Urinary bladder (tissue), 4 donors: ENCODE results near the gene PLD2. TPM values are rescaled to one million over a fixed set of nuclear protein-coding genes. Genes with fewer than 3 reads are reported as not detected.

Source experiments
- DNase-seq: peaks from one replicate; pipeline ENCODE4 v3.0.0-alpha.2; 2015; ENCODE audit errors: extremely low spot score
- H3K27ac ChIP-seq: one replicate; pipeline ENCODE4 v1.5.1; 2013; ENCODE audit warnings: low read depth, mild to moderate bottlenecking, moderate library complexity
- H3K36me3 ChIP-seq: one replicate; pipeline ENCODE4 v1.6.1; 2013; ENCODE audit warnings: mild to moderate bottlenecking, moderate library complexity; ENCODE audit not compliant: insufficient read depth
- H3K4me1 ChIP-seq: one replicate; pipeline ENCODE4 v1.6.1; 2013; ENCODE audit warnings: mild to moderate bottlenecking, moderate library complexity; ENCODE audit not compliant: insufficient read depth
- H3K4me3 ChIP-seq: one replicate; pipeline ENCODE4 v1.5.1; 2013; ENCODE audit warnings: low read depth, low read length
- WGBS: extraction: QIAGEN DNeasy Blood & Tissue Kit; methylation state at CpG from one replicate; pipeline ENCODE4 v1.1.7; 2013; 5-methylcytosine and 5-hydroxymethylcytosine counted together
- polyA plus RNA-seq: library from polyadenylated mRNA; stranded (reverse); fragments of 200-250 nt; gene quantifications from one replicate; pipeline ENCODE4 v1.2.3, GENCODE V29; 2013
- total RNA-seq: library from RNA; depleted of rRNA; stranded (reverse); fragments of >200 nt; gene quantifications from one replicate; pipeline ENCODE4 v1.2.3, GENCODE V29; 2014
- donor health status: healthy with polysubstance abuse.
- donor health status: healthy.

The PLD2 gene, protein sequence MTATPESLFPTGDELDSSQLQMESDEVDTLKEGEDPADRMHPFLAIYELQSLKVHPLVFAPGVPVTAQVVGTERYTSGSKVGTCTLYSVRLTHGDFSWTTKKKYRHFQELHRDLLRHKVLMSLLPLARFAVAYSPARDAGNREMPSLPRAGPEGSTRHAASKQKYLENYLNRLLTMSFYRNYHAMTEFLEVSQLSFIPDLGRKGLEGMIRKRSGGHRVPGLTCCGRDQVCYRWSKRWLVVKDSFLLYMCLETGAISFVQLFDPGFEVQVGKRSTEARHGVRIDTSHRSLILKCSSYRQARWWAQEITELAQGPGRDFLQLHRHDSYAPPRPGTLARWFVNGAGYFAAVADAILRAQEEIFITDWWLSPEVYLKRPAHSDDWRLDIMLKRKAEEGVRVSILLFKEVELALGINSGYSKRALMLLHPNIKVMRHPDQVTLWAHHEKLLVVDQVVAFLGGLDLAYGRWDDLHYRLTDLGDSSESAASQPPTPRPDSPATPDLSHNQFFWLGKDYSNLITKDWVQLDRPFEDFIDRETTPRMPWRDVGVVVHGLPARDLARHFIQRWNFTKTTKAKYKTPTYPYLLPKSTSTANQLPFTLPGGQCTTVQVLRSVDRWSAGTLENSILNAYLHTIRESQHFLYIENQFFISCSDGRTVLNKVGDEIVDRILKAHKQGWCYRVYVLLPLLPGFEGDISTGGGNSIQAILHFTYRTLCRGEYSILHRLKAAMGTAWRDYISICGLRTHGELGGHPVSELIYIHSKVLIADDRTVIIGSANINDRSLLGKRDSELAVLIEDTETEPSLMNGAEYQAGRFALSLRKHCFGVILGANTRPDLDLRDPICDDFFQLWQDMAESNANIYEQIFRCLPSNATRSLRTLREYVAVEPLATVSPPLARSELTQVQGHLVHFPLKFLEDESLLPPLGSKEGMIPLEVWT
- total RNA-seq: 23.6 TPM
- 21.7 TPM for polyA plus RNA-seq

- under 1% methylated on average over 104 of the region's 106 CpGs for WGBS
- DNase-seq: no peak
- Histone ChIP-seq H3K4me1 (no peaks in the 10 kb centered on the region), H3K4me3 (peak within 1 kb of the TSS; percentile 95), H3K27ac (no peak within 1 kb of the TSS), H3K36me3 (no peaks in the 10 kb centered on the region)
Measured at GRCh38 chr17:4806777-4807604, at the start of gene PLD2. Gene PLD2 (plus strand): TSS chr17:4807152. CDS start chr17:4807773, 621 bp downstream.

- Histone ChIP-seq H3K36me3 (no peaks in the 10 kb centered on the region), H3K4me1 (no peaks in the 10 kb centered on the region), H3K27ac (no peak overlapping the region), H3K4me3 (no peak overlapping the region)
- WGBS: 80% methylated on average over 10 of the region's 10 CpGs
- no peak for DNase-seq
Measured at GRCh38 chr17:4759776-4760236, 47.1 kb upstream of the PLD2 start.

GRCh38 chr17:4764595-4764994, 42.4 kb upstream of the PLD2 start:
- 69% methylated on average over 3 of the region's 3 CpGs for WGBS
- DNase-seq: no peak
- no peak overlapping the region for H3K4me3 ChIP-seq
- no peaks in the 10 kb centered on the region for H3K4me1 ChIP-seq
- H3K36me3 ChIP-seq: no peaks in the 10 kb centered on the region
- H3K27ac ChIP-seq: no peak overlapping the region

DNA sequence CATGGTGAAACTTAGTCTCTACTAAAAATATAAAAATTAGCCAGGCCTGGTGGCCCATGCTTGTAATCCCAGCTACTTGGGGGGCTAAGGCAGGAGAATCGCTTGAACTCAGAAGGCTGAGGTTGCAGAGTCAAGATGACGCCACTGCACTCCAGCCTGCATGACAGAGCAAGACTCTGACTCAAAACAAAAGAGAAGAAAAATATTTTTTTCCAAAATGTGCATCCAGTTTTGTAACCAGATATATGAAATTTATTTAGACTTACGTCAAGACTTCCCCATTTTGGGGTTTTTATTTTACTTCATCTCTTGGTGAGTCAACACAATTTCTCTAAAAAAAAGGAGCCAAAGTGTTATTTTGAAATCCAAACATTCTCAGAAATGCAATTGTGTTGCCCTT, 40.8 kb upstream of the PLD2 start:
- 77% methylated on average over 3 of the region's 3 CpGs for WGBS
- Histone ChIP-seq H3K36me3 (no peaks in the 10 kb centered on the region), H3K4me3 (no peak overlapping the region), H3K27ac (no peak overlapping the region), H3K4me1 (no peaks in the 10 kb centered on the region)
- no peak for DNase-seq

GRCh38 chr17:4766723-4767122, 40.2 kb upstream of the PLD2 start:
- H3K36me3 ChIP-seq: no peaks in the 10 kb centered on the region
- WGBS: 82% methylated on average over 9 of the region's 9 CpGs
- H3K4me3 ChIP-seq: no peak overlapping the region
- DNase-seq: no peak
- H3K4me1 ChIP-seq: no peaks in the 10 kb centered on the region
- H3K27ac ChIP-seq: no peak overlapping the region

DNA sequence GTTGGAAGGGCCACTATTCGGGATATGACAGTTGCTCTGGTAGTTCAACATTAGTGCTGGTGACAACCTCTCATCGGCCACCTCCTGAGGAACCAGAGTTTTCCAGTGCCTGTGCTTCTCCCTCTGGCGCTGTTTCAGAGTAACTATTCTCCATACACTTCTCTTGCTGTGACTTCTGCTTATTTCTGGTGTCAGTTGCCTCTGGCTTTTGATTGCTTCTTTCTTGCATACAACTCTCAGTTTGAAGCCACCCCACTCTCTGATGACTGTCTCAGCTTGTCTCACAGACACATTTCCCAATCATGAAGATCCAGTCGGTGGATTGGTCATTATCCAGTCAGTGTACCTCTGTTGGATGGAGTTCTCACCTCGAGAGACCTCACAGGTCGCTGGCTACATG, 38.7 kb upstream of the PLD2 start:
- H3K4me1 ChIP-seq: no peaks in the 10 kb centered on the region
- 76% methylated on average over 6 of the region's 6 CpGs for WGBS
- H3K27ac ChIP-seq: no peak overlapping the region
- H3K4me3 ChIP-seq: no peak overlapping the region
- no peak for DNase-seq
- no peaks in the 10 kb centered on the region for H3K36me3 ChIP-seq

- no peak overlapping the region for H3K4me3 ChIP-seq
- 88% methylated on average over 2 of the region's 2 CpGs for WGBS
- no peak overlapping the region for H3K27ac ChIP-seq
- H3K36me3 ChIP-seq: no peaks in the 10 kb centered on the region
- H3K4me1 ChIP-seq: no peaks in the 10 kb centered on the region
- no peak for DNase-seq
Measured at GRCh38 chr17:4769628-4770027, 37.3 kb upstream of the PLD2 start.

- no peak within 1 kb of the TSS for H3K4me3 ChIP-seq
- H3K4me1 ChIP-seq: no peaks in the 10 kb centered on the region
- no peak within 1 kb of the TSS for H3K27ac ChIP-seq
- WGBS: 64% methylated on average over 13 of the region's 13 CpGs
- no peak for DNase-seq
- H3K36me3 ChIP-seq: no peaks in the 10 kb centered on the region
Measured at GRCh38 chr17:4771519-4772234, 35.3 kb upstream of the PLD2 start, which contains the start of gene TM4SF5. Gene TM4SF5 (plus strand): TSS chr17:4771886. CDS start chr17:4771923, 37 bp downstream.

- 63% methylated on average over 10 of the region's 10 CpGs for WGBS
Measured at GRCh38 chr17:4772235-4772613, 34.7 kb upstream of the PLD2 start.

DNA sequence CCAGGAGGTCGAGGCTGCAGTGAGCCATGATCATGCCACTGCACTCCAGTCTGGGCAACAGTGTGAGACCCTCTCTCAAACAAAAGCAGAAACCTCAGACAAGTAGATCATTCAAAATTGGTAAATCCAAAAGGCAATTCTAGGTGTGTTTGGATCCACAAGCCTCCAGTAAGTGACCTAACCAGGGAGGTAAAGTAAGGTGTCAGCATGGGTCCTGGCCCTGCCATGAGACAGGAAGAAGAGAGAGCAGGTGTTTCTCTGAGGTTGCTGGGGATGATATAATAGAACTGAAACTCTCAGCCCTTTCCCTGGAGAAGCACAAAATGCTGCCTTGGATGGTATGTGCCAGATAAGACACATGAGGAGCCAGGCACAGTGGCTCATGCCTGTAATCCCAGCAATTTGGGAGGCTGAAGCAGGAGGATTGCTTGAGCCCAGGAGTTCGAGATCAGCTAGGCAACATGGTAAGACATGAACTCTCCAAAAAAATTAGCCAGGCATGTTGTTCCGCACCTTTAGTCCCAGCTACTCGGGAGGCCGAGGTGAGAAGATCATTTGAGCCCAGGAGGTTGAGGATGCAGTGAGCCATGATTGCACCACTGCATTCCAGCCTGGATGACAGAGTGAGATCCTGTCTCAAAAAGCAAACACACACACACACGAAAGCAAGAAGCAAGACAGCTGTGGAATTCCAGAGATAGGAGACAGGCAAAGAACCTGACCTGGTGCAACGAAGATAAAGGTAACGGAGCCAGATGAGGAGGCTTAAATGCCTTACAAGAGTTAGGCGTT, 28.8 kb upstream of the PLD2 start:
- Histone ChIP-seq H3K4me3 (no peak overlapping the region), H3K4me1 (no peaks in the 10 kb centered on the region), H3K36me3 (no peaks in the 10 kb centered on the region), H3K27ac (no peak overlapping the region)
- no peak for DNase-seq
- WGBS: 58% methylated on average over 9 of the region's 9 CpGs

More at GRCh38 chr17:4772235-4772613, 34.7 kb upstream of the PLD2 start:
- H3K4me1 ChIP-seq: no peaks in the 10 kb centered on the region
- no peak for DNase-seq
- no peaks in the 10 kb centered on the region for H3K36me3 ChIP-seq
- H3K4me3 ChIP-seq: no peak overlapping the region
- H3K27ac ChIP-seq: no peak overlapping the region

GRCh38 chr17:4780325-4780955, 26.5 kb upstream of the PLD2 start:
- Histone ChIP-seq H3K4me1 (no peaks in the 10 kb centered on the region), H3K27ac (no peak overlapping the region), H3K36me3 (no peaks in the 10 kb centered on the region), H3K4me3 (no peak overlapping the region)
- 79% methylated on average over 11 of the region's 11 CpGs for WGBS
- no peak for DNase-seq

- no peaks in the 10 kb centered on the region for H3K4me1 ChIP-seq
- WGBS: 29% methylated on average over 28 of the region's 28 CpGs
- DNase-seq: no peak
- H3K4me3 ChIP-seq: no peak overlapping the region
- no peaks in the 10 kb centered on the region for H3K36me3 ChIP-seq
- no peak overlapping the region for H3K27ac ChIP-seq
Measured at GRCh38 chr17:4782652-4783051, 24.3 kb upstream of the PLD2 start.
